GM12878 (cell line): ENCODE data around the gene H1-8. TPM values are rescaled to one million over a fixed set of nuclear protein-coding genes. Genes with fewer than 3 reads are reported as not detected.
A peak's percentile ranks its signal among the peaks of the same experiment; 100 is the strongest.

ENCODE experiments used
- ATAC-seq: fragments of 200-7000 bp; cut with Tn5 transposase; 3 replicates; pipeline ENCODE4 v1.9.1; 2020; ENCODE audit warnings: mild to moderate bottlenecking, moderate library complexity
- BruUV-seq: library from RNA; stranded (reverse); fragments of 400-500 nt; replicated peaks from 2 replicates; lab custom pipeline; 2021; lab: Mats Ljungman, UMichigan
- CTCF ChIA-PET: fragments of 300-600 bp; sonication (Branson Sonifier 250); formaldehyde crosslinking; extraction: SDS; loops from one replicate; lab custom pipeline; 2021; ENCODE audit warnings: inconsistent platforms; lab: Yijun Ruan, JAX
- POLR2A ChIA-PET: fragments of 350-600 bp; formaldehyde crosslinking; extraction: SDS; loops from one replicate; lab custom pipeline; 2021; ENCODE audit warnings: inconsistent platforms; lab: Charles Lee
- RAD21 ChIA-PET: fragments of 300-600 bp; sonication (Branson Sonifier 250); formaldehyde crosslinking; loops from one replicate; lab custom pipeline; 2023; ENCODE audit warnings: antibody characterized with exemption; ENCODE audit not compliant: unreplicated experiment; lab: Charles Lee
- SMC1A ChIA-PET: fragments of 300-600 bp; sonication (Branson Sonifier 250); formaldehyde crosslinking; loops from one replicate; lab custom pipeline; 2023; ENCODE audit not compliant: unreplicated experiment, uncharacterized antibody; lab: Charles Lee
- DNase-seq: peaks from one replicate; pipeline ENCODE4 v3.0.0-alpha.2; 2011; ENCODE audit warnings: low read depth, low spot score
- FAIRE-seq: peaks from 3 replicates; lab custom pipeline; 2011; peaks lifted over from hg19 to GRCh38; lab: Jason Lieb, UNC
- H2AFZ ChIP-seq: 2 replicates; pipeline ENCODE4 v1.6.0; 2011; ENCODE audit warnings: low read depth, low read length, control low read depth; ENCODE audit not compliant: control insufficient read depth
- H3K27ac ChIP-seq: 2 replicates; pipeline ENCODE4 v1.5.1; 2011; ENCODE audit warnings: control low read depth; ENCODE audit not compliant: control insufficient read depth, insufficient read depth
- H3K27me3 ChIP-seq, 2 experiments: replicated peaks in 1 of 2; 2 replicates each; pipeline versions ENCODE4 v1.6.0 to v1.6.1; 2011; ENCODE audit warnings: low read length in 1 of 2; ENCODE audit not compliant: control insufficient read depth in 2 of 2, insufficient read depth in 2 of 2
- H3K36me3 ChIP-seq, 2 experiments: 2 replicates each; pipeline ENCODE4 v1.5.1; 2011; ENCODE audit warnings: low read length in 1 of 2; ENCODE audit not compliant: control insufficient read depth in 2 of 2, insufficient read depth in 2 of 2
- H3K4me1 ChIP-seq: 2 replicates; pipeline ENCODE4 v1.6.1; 2011; ENCODE audit warnings: mild to moderate bottlenecking, low read length, moderate library complexity, mixed read lengths; ENCODE audit not compliant: control insufficient read depth, insufficient read depth
- H3K4me2 ChIP-seq: 2 replicates; pipeline ENCODE4 v1.6.0; 2011; ENCODE audit warnings: control low read depth; ENCODE audit not compliant: control insufficient read depth, insufficient read depth
- H3K4me3 ChIP-seq: fragments of 200-600 bp; sonication (generic); 2 replicates; pipeline ENCODE4 v1.5.1; 2016
- H3K79me2 ChIP-seq: 2 replicates; pipeline ENCODE4 v1.6.0; 2011; ENCODE audit warnings: low read length; ENCODE audit not compliant: control insufficient read depth, insufficient read depth
- H3K9ac ChIP-seq: 2 replicates; pipeline ENCODE4 v1.8.0; 2011; ENCODE audit warnings: low read length, control low read depth, mixed read lengths; ENCODE audit not compliant: control insufficient read depth, insufficient read depth
- H3K9me3 ChIP-seq: replicated peaks from 3 replicates; pipeline ENCODE4 v1.5.1; 2011; ENCODE audit warnings: mild to moderate bottlenecking, low read length; ENCODE audit not compliant: control insufficient read depth, insufficient read depth
- H4K20me1 ChIP-seq: 2 replicates; pipeline ENCODE4 v1.6.0; 2011; ENCODE audit not compliant: control insufficient read depth, insufficient read depth
- MTA3 ChIP-seq: IDR thresholded peaks from 2 replicates; pipeline ENCODE4 v1.6.1; 2012; ENCODE audit warnings: low read length, inconsistent platforms, borderline replicate concordance
- NRF1 ChIP-seq: conservative IDR thresholded peaks from 2 replicates; pipeline ENCODE4 v1.6.1; 2011; ENCODE audit warnings: mild to moderate bottlenecking, low read depth, low read length, improper control_type of control experiment
- POU2F2 ChIP-seq: IDR thresholded peaks from 3 replicates; pipeline ENCODE4 v1.6.1; 2011; ENCODE audit warnings: low read depth, mild to moderate bottlenecking, low read length, borderline replicate concordance
- RAD21 ChIP-seq: IDR thresholded peaks from 2 replicates; pipeline ENCODE4 v1.6.1; 2011; ENCODE audit warnings: mild to moderate bottlenecking, low read depth, low read length, moderate library complexity; ENCODE audit not compliant: insufficient read depth
- RCOR1 ChIP-seq: conservative IDR thresholded peaks from 2 replicates; pipeline ENCODE4 v1.6.1; 2012; ENCODE audit warnings: low read depth, low read length, improper control_type of control experiment
- RUNX3 ChIP-seq: IDR thresholded peaks from 2 replicates; pipeline ENCODE4 v1.6.1; 2012; ENCODE audit warnings: low read length, inconsistent platforms
- WGBS: methylation state at CpG from one replicate; pipeline ENCODE4 v1.1.6; 2016; ENCODE audit warnings: low lambda C conversion rate; ENCODE audit not compliant: insufficient replicate concordance, insufficient coverage; ENCODE audit errors: missing lambda C conversion rate; 5-methylcytosine and 5-hydroxymethylcytosine counted together
- in situ Hi-C: fragments of 300-500 bp; cut with MboI; formaldehyde crosslinking; loops from 9 replicates; pipeline ENCODE4 v1.14.3; 2018; ENCODE audit warnings: mixed read lengths
- intact Hi-C: fragments of 100-400 bp; cut with micrococcal nuclease; formaldehyde crosslinking; loops from one replicate; pipeline ENCODE4 v1.14.2; 2022; ENCODE audit not compliant: unreplicated experiment
- polyA plus RNA-seq, 11 experiments: library from polyadenylated mRNA; depleted of rRNA in 4 of 11; unstranded in 6 of 11; stranded (reverse) in 5 of 11; fragments of >200 nt; fragmentation: Nextera tagmentation in 4 of 11; fragmentation: Illumina TruSeq in 1 of 11; extraction: Ambion mirVana in 4 of 11; extraction: Trizol in 1 of 11; gene quantifications; 1 replicate in 1 of 11; 2 replicates in 10 of 11; pipeline versions ENCODE4 v1.2.1 to v1.2.3, GENCODE V29; 2011 to 2016; ENCODE audit warnings: inconsistent platforms in 2 of 11, missing spikeins in 2 of 11, low read depth in 1 of 11
- total RNA-seq, 4 experiments: library from RNA; depleted of rRNA in 3 of 4; stranded (reverse); fragments of >200 nt in 3 of 4; fragmentation: Illumina TruSeq in 1 of 4; extraction: Trizol in 1 of 4; gene quantifications; 2 replicates each; pipeline versions ENCODE4 v1.2.1 to v1.2.3, GENCODE V29; 2013 to 2021
- TF ChIP-seq, protein P1 (sequence below): IDR thresholded peaks from 2 replicates; pipeline ENCODE4 v1.6.1; 2011; ENCODE audit warnings: mild to moderate bottlenecking, low read depth, low read length, moderate library complexity; ENCODE audit not compliant: insufficient replicate concordance

Gene H1-8
- total and polyA plus RNA-seq, 10 of the 15 experiments (the other 5 are each of a cell fraction or from before 2014, with no cell fraction given), result not detected

- no peaks in the 10 kb centered on the region for H3K27me3 ChIP-seq
- FAIRE-seq, result no peak
- H4K20me1 ChIP-seq, result no peaks in the 10 kb centered on the region
- intact Hi-C loops, result no loop called here
- ATAC-seq, result peak; percentile 30
- H3K27ac ChIP-seq, result no peak overlapping the region
- no peak overlapping the region for H3K4me3 ChIP-seq
- 68% methylated on average over 8 of the region's 8 CpGs for WGBS
- in situ Hi-C loops, result no loop called here
- no TSS peak for BruUV-seq
- POLR2A ChIA-PET, result interaction anchor here (0.6 to 1.0 kb wide), 4 partner anchors 29 to 247 kb away, joined by 3 to 5 read pairs (median 3); partner anchors contain the start of gene HMCES
- no peaks in the 10 kb centered on the region for H3K79me2 ChIP-seq
- H3K4me2 ChIP-seq, result no peak overlapping the region
- SMC1A ChIA-PET, result interaction anchor here (1.1 to 3.6 kb wide), 4 partner anchors 10 to 142 kb away, joined by 3 to 11 read pairs (median 4); no protein-coding TSS in a partner anchor
- H3K9ac ChIP-seq, result no peak overlapping the region
- RAD21 ChIA-PET, result interaction anchor here (0.8 to 1.7 kb wide), 4 partner anchors 9 to 102 kb away, joined by 3 to 11 read pairs (median 6); no protein-coding TSS in a partner anchor
- TF ChIP-seq POU2F2, result no peak
- TF ChIP-seq NRF1, result no peak
- TF ChIP-seq MTA3, result no peak
- no peak for TF ChIP-seq RAD21
- TF ChIP-seq, protein P1, sequence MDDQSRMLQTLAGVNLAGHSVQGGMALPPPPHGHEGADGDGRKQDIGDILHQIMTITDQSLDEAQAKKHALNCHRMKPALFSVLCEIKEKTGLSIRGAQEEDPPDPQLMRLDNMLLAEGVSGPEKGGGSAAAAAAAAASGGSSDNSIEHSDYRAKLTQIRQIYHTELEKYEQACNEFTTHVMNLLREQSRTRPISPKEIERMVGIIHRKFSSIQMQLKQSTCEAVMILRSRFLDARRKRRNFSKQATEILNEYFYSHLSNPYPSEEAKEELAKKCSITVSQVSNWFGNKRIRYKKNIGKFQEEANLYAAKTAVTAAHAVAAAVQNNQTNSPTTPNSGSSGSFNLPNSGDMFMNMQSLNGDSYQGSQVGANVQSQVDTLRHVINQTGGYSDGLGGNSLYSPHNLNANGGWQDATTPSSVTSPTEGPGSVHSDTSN, result no peak
- TF ChIP-seq RCOR1, result no peak
- no peak for TF ChIP-seq RUNX3
- H2AFZ ChIP-seq, result no peak overlapping the region
- H3K36me3 ChIP-seq, result no peaks in the 10 kb centered on the region
- H3K4me1 ChIP-seq, result peaks cover 12% of the 10 kb centered on the region
- H3K9me3 ChIP-seq, result no peaks in the 10 kb centered on the region
- CTCF ChIA-PET, result interaction anchor here (0.9 to 1.4 kb wide), 4 partner anchors 9 to 142 kb away, joined by 3 to 13 read pairs (median 4); no protein-coding TSS in a partner anchor
- no peak for DNase-seq
These were observed 17.5 kb upstream of the H1-8 start for GRCh38 chr3:129525341-129525968.
